MV-4-11 (cell line): ENCODE results near the gene KCNK1.

ENCODE experiments used
- DNase-seq: peaks from one replicate; lab custom pipeline; 2025; lab: John Stamatoyannopoulos, UW

Gene KCNK1

GRCh38 chr1:233613252-233614172 lies at the start of gene KCNK1:
Gene KCNK1, plus strand, starts transcription at chr1:233614106. Its CDS starts 66 bp downstream, at chr1:233614172.
- DNase-seq = no peak

- no peak for DNase-seq
Measured at GRCh38 chr1:233565313-233565712, 48.6 kb upstream of the KCNK1 start.

GRCh38 chr1:233566886-233567285 lies 47.0 kb upstream of the KCNK1 start:
- DNase-seq = no peak

GRCh38 chr1:233569636-233570035 lies 44.3 kb upstream of the KCNK1 start:
- DNase-seq = no peak

GRCh38 chr1:233570216-233570615 lies 43.7 kb upstream of the KCNK1 start:
- DNase-seq = no peak

- no peak for DNase-seq
Measured at GRCh38 chr1:233570706-233571105, 43.2 kb upstream of the KCNK1 start.

- DNase-seq = no peak
Measured at GRCh38 chr1:233572896-233573295, 41.0 kb upstream of the KCNK1 start.

GRCh38 chr1:233575450-233575849 lies 38.5 kb upstream of the KCNK1 start:
- DNase-seq = no peak

- DNase-seq = no peak
Measured at GRCh38 chr1:233582439-233582838, 31.5 kb upstream of the KCNK1 start.

- no peak for DNase-seq
Measured at GRCh38 chr1:233584376-233584775, 29.5 kb upstream of the KCNK1 start.

- DNase-seq = no peak
Measured at GRCh38 chr1:233584931-233585330, 29.0 kb upstream of the KCNK1 start.

- DNase-seq = no peak
Measured at GRCh38 chr1:233586301-233586700, 27.6 kb upstream of the KCNK1 start.

GRCh38 chr1:233587196-233587595 lies 26.7 kb upstream of the KCNK1 start:
- no peak for DNase-seq

GRCh38 chr1:233587958-233588799 lies 25.7 kb upstream of the KCNK1 start:
- no peak for DNase-seq

GRCh38 chr1:233597489-233597901 lies 16.4 kb upstream of the KCNK1 start:
- peak; percentile 3 for DNase-seq

- no peak for DNase-seq
Measured at GRCh38 chr1:233598891-233599541, 14.9 kb upstream of the KCNK1 start.

GRCh38 chr1:233599542-233600073 lies 14.3 kb upstream of the KCNK1 start:
- no peak for DNase-seq

- DNase-seq = no peak
Measured at GRCh38 chr1:233600488-233600887, 13.4 kb upstream of the KCNK1 start.

- no peak for DNase-seq
Measured at GRCh38 chr1:233603478-233603877, 10.4 kb upstream of the KCNK1 start.

GRCh38 chr1:233605205-233605604 lies 8.7 kb upstream of the KCNK1 start:
- no peak for DNase-seq

- DNase-seq = no peak
Measured at GRCh38 chr1:233606813-233607212, 7.1 kb upstream of the KCNK1 start.
